Skeletal muscle tissue (tissue), 4 donors: ENCODE data around the gene CDH24. TPM values are rescaled to one million over a fixed set of nuclear protein-coding genes. Genes with fewer than 3 reads are reported as not detected.

Source experiments
- H3K27ac ChIP-seq: one replicate; pipeline ENCODE4 v1.7.0; 2013; ENCODE audit warnings: mild to moderate bottlenecking, low read depth, low read length, inconsistent platforms
- H3K27me3 ChIP-seq, 3 donors: one replicate each; pipeline ENCODE4 v1.7.0; 2013; ENCODE audit warnings: low read length in 3 of 3; ENCODE audit not compliant: control insufficient read depth in 3 of 3, insufficient read depth in 3 of 3
- H3K36me3 ChIP-seq, 3 donors: one replicate each; pipeline ENCODE4 v1.7.0; 2013; ENCODE audit warnings: low read length in 3 of 3; ENCODE audit not compliant: control insufficient read depth in 3 of 3, insufficient read depth in 3 of 3
- H3K4me1 ChIP-seq, 3 donors: one replicate each; pipeline ENCODE4 v1.7.0; 2013; ENCODE audit warnings: low read length in 3 of 3, mild to moderate bottlenecking in 3 of 3; ENCODE audit not compliant: control insufficient read depth in 3 of 3, insufficient read depth in 3 of 3
- H3K4me3 ChIP-seq, 3 donors: one replicate each; pipeline ENCODE4 v1.7.0; 2013; ENCODE audit warnings: low read length in 3 of 3
- H3K9ac ChIP-seq, 3 donors: one replicate each; pipeline ENCODE4 v1.7.0; 2013; ENCODE audit warnings: low read length in 3 of 3, mild to moderate bottlenecking in 3 of 3, moderate library complexity in 2 of 3, low read depth in 1 of 3
- H3K9me3 ChIP-seq, 3 donors: one replicate each; pipeline ENCODE4 v1.7.0; 2013; ENCODE audit warnings: low read length in 3 of 3; ENCODE audit not compliant: control insufficient read depth in 3 of 3
- total RNA-seq: library from RNA; depleted of rRNA; stranded (reverse); fragments of >200 nt; gene quantifications from one replicate; pipeline ENCODE4 v1.2.3, GENCODE V29; 2014
- donor health status: Osteomylitis.

CDH24 gene
- total RNA-seq, 1 donor from 2014 or later, result 1.6 TPM

GRCh38 chr14:23091294-23092225 is 34.2 kb upstream of the CDH24 start:
- Histone ChIP-seq H3K27me3 (no peaks in the 10 kb centered on the region), H3K9me3 (no peaks in the 10 kb centered on the region), H3K9ac (no peak overlapping the region), H3K4me3 (no peak overlapping the region), H3K36me3 (peaks cover 20 to 51% (median 50%) of the 10 kb centered on the region in 3 donors), H3K4me1 (peaks cover 12 to 21% (median 17%) of the 10 kb centered on the region in 3 donors), H3K27ac (no peak overlapping the region)

GRCh38 chr14:23090254-23090636 is 32.9 kb upstream of the CDH24 start:
- H3K4me3 ChIP-seq, result no peak overlapping the region
- H3K4me1 ChIP-seq, result peaks cover 10 to 19% (median 15%) of the 10 kb centered on the region in 3 donors
- H3K9me3 ChIP-seq, result no peaks in the 10 kb centered on the region
- peaks cover 27 to 62% (median 62%) of the 10 kb centered on the region in 3 donors for H3K36me3 ChIP-seq
- H3K9ac ChIP-seq, result no peak overlapping the region
- no peaks in the 10 kb centered on the region for H3K27me3 ChIP-seq
- no peak overlapping the region for H3K27ac ChIP-seq

- Histone ChIP-seq H3K4me3 (no peak overlapping the region), H3K27ac (no peak overlapping the region), H3K9ac (no peak overlapping the region), H3K4me1 (peaks cover 10 to 18% (median 15%) of the 10 kb centered on the region in 3 donors), H3K36me3 (peaks cover 29 to 64% (median 62%) of the 10 kb centered on the region in 3 donors), H3K27me3 (no peaks in the 10 kb centered on the region), H3K9me3 (no peaks in the 10 kb centered on the region)
These were observed 32.4 kb upstream of the CDH24 start for GRCh38 chr14:23089498-23090253.

GRCh38 chr14:23086565-23086964 is 29.2 kb upstream of the CDH24 start:
- no peak overlapping the region for H3K4me3 ChIP-seq
- no peaks in the 10 kb centered on the region for H3K27me3 ChIP-seq
- no peak overlapping the region for H3K27ac ChIP-seq
- H3K4me1 ChIP-seq, result no peaks in the 10 kb centered on the region
- peaks cover 28 to 59% (median 57%) of the 10 kb centered on the region in 3 donors for H3K36me3 ChIP-seq
- H3K9me3 ChIP-seq, result no peaks in the 10 kb centered on the region
- no peak overlapping the region for H3K9ac ChIP-seq

- Histone ChIP-seq H3K27me3 (no peaks in the 10 kb centered on the region), H3K9ac (no peak overlapping the region), H3K9me3 (no peaks in the 10 kb centered on the region), H3K4me3 (no peak overlapping the region), H3K27ac (no peak overlapping the region), H3K36me3 (peaks cover 35 to 68% (median 57%) of the 10 kb centered on the region in 3 donors), H3K4me1 (no peaks in the 10 kb centered on the region)
These were observed 28.1 kb upstream of the CDH24 start for GRCh38 chr14:23085458-23085857.

GRCh38 chr14:23080474-23080873 is 23.2 kb upstream of the CDH24 start:
- Histone ChIP-seq H3K27me3 (no peaks in the 10 kb centered on the region), H3K4me3 (no peak overlapping the region), H3K9me3 (no peaks in the 10 kb centered on the region), H3K36me3 (peaks cover 53 to 68% (median 64%) of the 10 kb centered on the region in 3 donors), H3K27ac (no peak overlapping the region), H3K4me1 (peaks cover 8 to 16% (median 10%) of the 10 kb centered on the region in 3 donors), H3K9ac (no peak overlapping the region)

- Histone ChIP-seq H3K27ac (peak overlapping the region; percentile 61), H3K9ac (no peak overlapping the region), H3K4me3 (no peak overlapping the region), H3K36me3 (peaks cover 54 to 72% (median 64%) of the 10 kb centered on the region in 3 donors), H3K4me1 (peaks cover 8 to 16% (median 10%) of the 10 kb centered on the region in 3 donors), H3K27me3 (no peaks in the 10 kb centered on the region), H3K9me3 (no peaks in the 10 kb centered on the region)
These were observed 22.4 kb upstream of the CDH24 start for GRCh38 chr14:23079716-23080115.

GRCh38 chr14:23078692-23079116 is 21.4 kb upstream of the CDH24 start:
- Histone ChIP-seq H3K4me1 (peaks cover 8 to 16% (median 10%) of the 10 kb centered on the region in 3 donors), H3K9me3 (no peaks in the 10 kb centered on the region), H3K36me3 (peaks cover 54 to 76% (median 69%) of the 10 kb centered on the region in 3 donors), H3K27ac (peak overlapping the region; percentile 61), H3K9ac (peak overlapping the region; percentile 3 to 23 (median 10)), H3K27me3 (no peaks in the 10 kb centered on the region), H3K4me3 (no peak overlapping the region)

GRCh38 chr14:23077962-23078361 is 20.6 kb upstream of the CDH24 start:
- H3K9me3 ChIP-seq, result no peaks in the 10 kb centered on the region
- H3K9ac ChIP-seq, result peak overlapping the region in 1 of 3 donors; percentile 17
- no peak overlapping the region for H3K4me3 ChIP-seq
- H3K36me3 ChIP-seq, result peaks cover 57 to 75% (median 69%) of the 10 kb centered on the region in 3 donors
- H3K27me3 ChIP-seq, result no peaks in the 10 kb centered on the region
- peaks cover 9 to 17% (median 11%) of the 10 kb centered on the region in 3 donors for H3K4me1 ChIP-seq
- peak overlapping the region; percentile 61 for H3K27ac ChIP-seq
